Mesendoderm (in vitro differentiated cells): ENCODE measurements around the gene ANKS1B.
A peak's percentile ranks its signal among the peaks of the same experiment; 100 is the strongest.

Source experiments
- DNase-seq: peaks from one replicate; pipeline ENCODE4 v3.0.0; 2013
- H2AK5ac ChIP-seq: 2 replicates; pipeline ENCODE4 v1.6.1; 2013; ENCODE audit warnings: low read length, inconsistent platforms
- H2BK120ac ChIP-seq: 2 replicates; pipeline ENCODE4 v1.6.1; 2013; ENCODE audit warnings: low read depth, mild to moderate bottlenecking, low read length, moderate library complexity, mixed read lengths
- H2BK15ac ChIP-seq: replicated peaks from 2 replicates; pipeline ENCODE4 v1.6.1; 2013; ENCODE audit warnings: low read depth, mild to moderate bottlenecking, moderate library complexity
- H2BK5ac ChIP-seq: 2 replicates; pipeline ENCODE4 v1.6.1; 2013; ENCODE audit warnings: low read length, inconsistent platforms
- H3K18ac ChIP-seq: 2 replicates; pipeline ENCODE4 v1.6.1; 2013; ENCODE audit warnings: mild to moderate bottlenecking, low read length, mixed read lengths
- H3K23ac ChIP-seq: one replicate; pipeline ENCODE4 v1.6.1; 2013; ENCODE audit warnings: low read length
- H3K27ac ChIP-seq: 2 replicates; pipeline ENCODE4 v1.5.1; 2013; ENCODE audit warnings: low read depth, mild to moderate bottlenecking, inconsistent platforms, low read length, moderate library complexity
- H3K27me3 ChIP-seq: 2 replicates; pipeline ENCODE4 v1.6.1; 2013; ENCODE audit warnings: low read length, control low read depth, mild to moderate bottlenecking, inconsistent platforms; ENCODE audit not compliant: insufficient read depth, poor library complexity
- H3K36me3 ChIP-seq: 2 replicates; pipeline ENCODE4 v1.6.1; 2013; ENCODE audit warnings: low read length, inconsistent platforms; ENCODE audit not compliant: control insufficient read depth, insufficient read depth
- H3K4ac ChIP-seq: one replicate; pipeline ENCODE4 v1.6.1; 2013; ENCODE audit warnings: low read depth, mild to moderate bottlenecking, low read length, moderate library complexity
- H3K4me1 ChIP-seq: 2 replicates; pipeline ENCODE4 v1.6.1; 2013; ENCODE audit warnings: low read depth, low read length, inconsistent platforms; ENCODE audit not compliant: control insufficient read depth
- H3K4me2 ChIP-seq: 2 replicates; pipeline ENCODE4 v1.6.1; 2013; ENCODE audit warnings: low read length
- H3K4me3 ChIP-seq: 2 replicates; pipeline ENCODE4 v1.5.1; 2013; ENCODE audit warnings: mild to moderate bottlenecking, low read length
- H3K56ac ChIP-seq: one replicate; pipeline ENCODE4 v1.6.1; 2013; ENCODE audit warnings: low read length
- H3K79me1 ChIP-seq: 2 replicates; pipeline ENCODE4 v1.6.1; 2013; ENCODE audit warnings: low read length, inconsistent platforms
- H3K79me2 ChIP-seq: 2 replicates; pipeline ENCODE4 v1.6.1; 2013; ENCODE audit warnings: mild to moderate bottlenecking, low read length; ENCODE audit not compliant: control insufficient read depth, insufficient read depth
- H3K9ac ChIP-seq: 2 replicates; pipeline ENCODE4 v1.6.1; 2013; ENCODE audit warnings: low read length, inconsistent platforms
- H4K5ac ChIP-seq: one replicate; pipeline ENCODE4 v1.6.1; 2013; ENCODE audit warnings: low read length
- H4K8ac ChIP-seq: one replicate; pipeline ENCODE4 v1.6.1; 2013; ENCODE audit warnings: low read depth, mild to moderate bottlenecking, control low read depth, low read length, moderate library complexity
- WGBS: extraction: QIAGEN DNeasy Blood & Tissue Kit; methylation state at CpG from one replicate; pipeline ENCODE4 v1.1.7; 2013; ENCODE audit warnings: low lambda C conversion rate, missing lambda C conversion rate; ENCODE audit not compliant: insufficient coverage; ENCODE audit errors: extremely low coverage; 5-methylcytosine and 5-hydroxymethylcytosine counted together

Gene ANKS1B

DNA sequence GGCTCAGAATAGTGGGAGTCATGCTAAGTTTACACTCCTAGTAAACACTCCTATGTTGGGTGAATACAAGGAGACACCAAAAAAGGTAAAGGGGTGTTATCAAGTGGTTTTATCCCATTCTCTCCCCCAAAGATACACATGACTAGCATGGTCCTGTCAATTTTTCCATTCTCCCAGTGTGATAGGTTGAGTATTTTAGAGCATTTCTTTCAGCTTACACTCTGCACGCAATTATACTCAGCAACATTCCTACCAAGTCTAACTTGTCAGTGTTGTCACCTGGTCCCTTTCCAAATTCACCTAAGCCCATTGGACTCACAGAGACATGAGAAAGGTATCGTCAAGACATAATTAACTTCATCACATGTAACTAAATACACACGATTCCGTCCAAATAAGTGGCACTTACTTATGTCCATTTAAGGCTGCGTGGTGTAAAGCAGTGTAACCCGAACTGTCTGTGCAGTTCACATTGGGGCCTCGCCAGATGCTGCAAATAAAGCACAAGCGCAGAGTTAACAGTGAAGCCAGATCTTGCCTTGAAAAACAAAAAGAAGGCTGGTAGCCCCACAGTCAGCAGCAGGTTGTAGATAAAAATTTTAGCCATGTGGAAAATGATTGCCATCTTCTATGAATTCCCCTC is 159.7 kb downstream of the ANKS1B start:
- H2BK120ac ChIP-seq: no peak overlapping the region
- no peaks in the 10 kb centered on the region for H3K36me3 ChIP-seq
- H3K79me1 ChIP-seq: no peaks in the 10 kb centered on the region
- no peak overlapping the region for H3K18ac ChIP-seq
- H3K23ac ChIP-seq: peak overlapping the region; percentile 24
- no peak overlapping the region for H2AK5ac ChIP-seq
- no peak overlapping the region for H3K4me3 ChIP-seq
- DNase-seq: no peak
- no peak overlapping the region for H2BK15ac ChIP-seq
- H3K79me2 ChIP-seq: no peaks in the 10 kb centered on the region
- no peak overlapping the region for H3K4me2 ChIP-seq
- no peak overlapping the region for H3K4ac ChIP-seq
- no peak overlapping the region for H3K56ac ChIP-seq
- no CpG with 5 or more reads among the region's 8 CpGs for WGBS
- H2BK5ac ChIP-seq: no peak overlapping the region
- no peak overlapping the region for H4K8ac ChIP-seq
- H3K27me3 ChIP-seq: no peaks in the 10 kb centered on the region
- no peak overlapping the region for H4K5ac ChIP-seq
- no peaks in the 10 kb centered on the region for H3K4me1 ChIP-seq
- H3K27ac ChIP-seq: no peak overlapping the region
- H3K9ac ChIP-seq: no peak overlapping the region

DNA sequence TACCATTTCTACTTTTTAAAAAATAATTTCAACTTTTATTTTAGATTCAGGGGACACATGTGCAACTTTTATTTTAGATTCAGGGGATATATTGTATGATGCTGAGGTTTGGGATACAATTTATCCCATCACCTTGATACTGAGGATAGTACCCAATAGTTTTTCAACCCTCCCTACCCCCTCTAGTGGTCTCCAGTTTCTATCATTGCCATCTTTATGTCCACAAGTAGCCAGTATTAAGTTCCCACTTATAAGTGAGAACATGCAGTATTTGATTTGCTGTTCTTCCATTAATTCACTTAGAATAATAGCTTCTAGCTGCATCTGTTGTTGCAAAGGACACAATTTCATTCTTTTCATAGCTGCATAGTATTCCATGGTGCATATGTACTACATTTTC is 162.5 kb downstream of the ANKS1B start:
- no peak overlapping the region for H4K5ac ChIP-seq
- no peak overlapping the region for H2BK120ac ChIP-seq
- H3K4ac ChIP-seq: no peak overlapping the region
- no peak overlapping the region for H3K23ac ChIP-seq
- H3K4me2 ChIP-seq: no peak overlapping the region
- H3K56ac ChIP-seq: no peak overlapping the region
- no peaks in the 10 kb centered on the region for H3K79me2 ChIP-seq
- H2BK5ac ChIP-seq: no peak overlapping the region
- no peaks in the 10 kb centered on the region for H3K36me3 ChIP-seq
- H2AK5ac ChIP-seq: no peak overlapping the region
- no peak overlapping the region for H3K18ac ChIP-seq
- no peak overlapping the region for H3K27ac ChIP-seq
- H3K4me3 ChIP-seq: no peak overlapping the region
- no peaks in the 10 kb centered on the region for H3K27me3 ChIP-seq
- H4K8ac ChIP-seq: no peak overlapping the region
- no peak overlapping the region for H2BK15ac ChIP-seq
- no peaks in the 10 kb centered on the region for H3K4me1 ChIP-seq
- H3K79me1 ChIP-seq: no peaks in the 10 kb centered on the region
- DNase-seq: no peak
- H3K9ac ChIP-seq: no peak overlapping the region

DNA sequence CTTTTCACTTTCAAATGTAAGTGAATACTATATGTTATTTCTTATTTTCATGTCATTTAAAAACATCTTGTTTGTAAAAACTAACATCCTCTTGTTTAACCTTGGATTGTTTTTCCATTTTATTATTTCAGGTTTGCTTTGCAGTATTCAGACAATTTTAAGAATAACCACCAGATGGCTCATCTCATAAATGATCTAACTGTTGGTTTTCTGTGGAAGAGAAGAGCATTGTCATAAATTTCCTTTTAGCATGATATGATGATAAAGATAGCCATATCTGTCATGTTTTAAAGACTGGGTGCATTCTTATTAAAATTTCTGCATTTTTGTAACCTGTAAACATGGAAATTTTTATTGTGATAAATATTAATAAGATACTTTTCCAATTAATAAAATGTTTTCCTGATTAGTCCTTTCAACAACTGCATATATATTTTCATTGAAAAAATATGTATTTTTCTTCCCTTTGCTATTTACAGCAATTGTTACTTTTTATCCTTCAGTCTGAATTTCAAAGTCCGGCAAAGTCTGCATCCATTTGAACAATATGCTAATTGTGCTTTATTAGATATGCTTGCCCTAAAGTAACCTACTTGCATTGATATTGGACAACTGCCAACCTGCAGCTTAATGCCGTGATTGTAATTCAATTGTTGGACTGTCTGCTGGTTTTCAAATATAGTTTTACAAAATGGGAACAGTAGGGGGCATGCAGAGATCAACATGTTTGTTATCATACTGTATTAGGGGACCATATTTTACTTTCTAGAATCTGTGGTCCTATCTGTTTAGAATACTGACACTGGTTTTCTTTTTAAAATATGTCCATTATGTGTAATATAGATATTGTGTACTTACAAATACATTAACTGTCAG is 173.8 kb downstream of the ANKS1B start:
- Histone ChIP-seq H3K4ac (no peak overlapping the region), H3K23ac (no peak overlapping the region), H3K27ac (no peak overlapping the region), H3K36me3 (no peaks in the 10 kb centered on the region), H4K5ac (no peak overlapping the region), H4K8ac (no peak overlapping the region), H3K4me2 (no peak overlapping the region), H2AK5ac (no peak overlapping the region), H3K4me3 (no peak overlapping the region), H3K79me1 (no peaks in the 10 kb centered on the region), H3K18ac (no peak overlapping the region), H2BK120ac (no peak overlapping the region), H3K9ac (no peak overlapping the region), H3K56ac (no peak overlapping the region), H2BK15ac (no peak overlapping the region), H2BK5ac (no peak overlapping the region), H3K4me1 (no peaks in the 10 kb centered on the region), H3K27me3 (no peaks in the 10 kb centered on the region), H3K79me2 (no peaks in the 10 kb centered on the region)
- DNase-seq: peak; percentile 16
- no CpG with 5 or more reads among the region's 2 CpGs for WGBS

DNA sequence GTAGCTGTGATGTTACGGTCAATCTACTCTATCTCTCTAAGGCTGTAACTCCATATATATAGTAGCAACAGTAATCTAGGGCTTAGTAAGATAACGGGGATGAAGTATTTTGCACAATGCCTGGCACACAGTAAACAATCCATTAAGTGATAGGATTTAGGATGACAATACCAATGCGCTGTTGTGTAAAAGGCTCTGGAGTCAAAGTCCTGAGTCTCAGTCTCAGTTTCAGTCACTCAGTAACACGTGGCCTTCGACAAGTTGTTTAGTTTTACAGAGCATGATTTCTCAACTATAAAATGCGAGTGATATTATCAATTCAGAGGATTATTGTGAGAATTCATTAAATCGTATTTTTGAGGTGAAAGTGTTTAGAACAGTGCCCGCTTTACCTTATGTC is 174.8 kb downstream of the ANKS1B start:
- DNase-seq: peak; percentile 20
- Histone ChIP-seq H3K4ac (no peak overlapping the region), H3K79me2 (no peaks in the 10 kb centered on the region), H3K27ac (no peak overlapping the region), H4K8ac (no peak overlapping the region), H3K4me2 (no peak overlapping the region), H3K36me3 (no peaks in the 10 kb centered on the region), H2BK5ac (no peak overlapping the region), H2BK120ac (no peak overlapping the region), H3K23ac (no peak overlapping the region), H3K9ac (no peak overlapping the region), H2BK15ac (no peak overlapping the region), H3K4me1 (no peaks in the 10 kb centered on the region), H3K18ac (no peak overlapping the region), H3K56ac (no peak overlapping the region), H4K5ac (no peak overlapping the region), H3K27me3 (no peaks in the 10 kb centered on the region), H3K4me3 (no peak overlapping the region), H2AK5ac (no peak overlapping the region), H3K79me1 (no peaks in the 10 kb centered on the region)
- WGBS: no CpG with 5 or more reads among the region's 8 CpGs

DNA sequence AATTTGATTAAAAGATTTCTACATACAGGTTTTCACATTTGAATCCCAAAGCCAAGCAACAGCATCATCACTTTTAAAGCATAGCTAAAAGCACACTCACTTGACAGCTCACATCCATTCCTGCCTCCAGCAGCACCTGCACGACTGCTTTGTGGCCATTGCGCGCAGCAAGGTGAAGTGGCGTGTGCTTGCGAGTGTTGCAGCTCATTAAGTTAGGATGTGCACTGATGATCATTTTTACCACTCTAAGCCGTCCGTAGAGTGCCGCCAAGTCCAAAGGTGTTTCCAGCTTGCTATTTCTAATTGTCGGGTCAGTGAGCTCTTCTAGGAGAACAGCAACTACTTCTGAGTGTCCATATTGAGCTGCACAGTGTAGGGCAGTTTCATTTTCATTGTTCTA is 178.4 kb downstream of the ANKS1B start:
- DNase-seq: no peak
- no peak overlapping the region for H4K5ac ChIP-seq

More for the DNA sequence above, 178.4 kb downstream of the ANKS1B start:
- Histone ChIP-seq H3K4me1 (no peaks in the 10 kb centered on the region), H3K23ac (no peak overlapping the region), H3K4me3 (no peak overlapping the region), H3K27me3 (no peaks in the 10 kb centered on the region), H3K18ac (no peak overlapping the region), H2AK5ac (no peak overlapping the region), H2BK5ac (no peak overlapping the region), H3K79me2 (no peaks in the 10 kb centered on the region), H3K56ac (no peak overlapping the region), H3K4me2 (no peak overlapping the region), H3K36me3 (no peaks in the 10 kb centered on the region), H4K8ac (no peak overlapping the region), H3K4ac (no peak overlapping the region), H3K9ac (no peak overlapping the region), H3K79me1 (no peaks in the 10 kb centered on the region), H3K27ac (no peak overlapping the region), H2BK120ac (no peak overlapping the region), H2BK15ac (no peak overlapping the region)
- no CpG with 5 or more reads among the region's 9 CpGs for WGBS
